NCI-H146 (cell line): ENCODE results near the gene KMT2E.

Experiments
- DNase-seq: peaks from one replicate; lab custom pipeline; 2025; lab: John Stamatoyannopoulos, UW

KMT2E gene

DNA sequence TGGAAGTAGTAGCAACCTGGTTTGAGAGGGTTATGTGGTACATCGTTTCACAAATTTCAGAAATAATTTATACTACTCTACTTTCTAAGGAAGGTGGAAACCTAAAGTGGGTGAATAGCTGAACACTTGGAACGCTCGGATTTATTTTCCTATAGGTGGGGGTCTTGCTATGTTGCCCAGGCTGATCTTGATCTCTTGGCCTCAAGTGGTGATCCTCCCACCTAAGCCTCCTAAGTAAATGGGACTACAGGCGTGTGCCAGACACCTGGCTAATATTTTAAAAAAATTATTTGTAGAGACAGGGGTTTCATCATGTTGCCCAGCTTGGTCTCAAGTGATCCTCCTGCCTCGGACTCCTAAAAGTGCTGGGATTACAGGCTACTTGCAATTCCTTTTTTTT is 6.7 kb upstream of the KMT2E start:
- no peak for DNase-seq

DNA sequence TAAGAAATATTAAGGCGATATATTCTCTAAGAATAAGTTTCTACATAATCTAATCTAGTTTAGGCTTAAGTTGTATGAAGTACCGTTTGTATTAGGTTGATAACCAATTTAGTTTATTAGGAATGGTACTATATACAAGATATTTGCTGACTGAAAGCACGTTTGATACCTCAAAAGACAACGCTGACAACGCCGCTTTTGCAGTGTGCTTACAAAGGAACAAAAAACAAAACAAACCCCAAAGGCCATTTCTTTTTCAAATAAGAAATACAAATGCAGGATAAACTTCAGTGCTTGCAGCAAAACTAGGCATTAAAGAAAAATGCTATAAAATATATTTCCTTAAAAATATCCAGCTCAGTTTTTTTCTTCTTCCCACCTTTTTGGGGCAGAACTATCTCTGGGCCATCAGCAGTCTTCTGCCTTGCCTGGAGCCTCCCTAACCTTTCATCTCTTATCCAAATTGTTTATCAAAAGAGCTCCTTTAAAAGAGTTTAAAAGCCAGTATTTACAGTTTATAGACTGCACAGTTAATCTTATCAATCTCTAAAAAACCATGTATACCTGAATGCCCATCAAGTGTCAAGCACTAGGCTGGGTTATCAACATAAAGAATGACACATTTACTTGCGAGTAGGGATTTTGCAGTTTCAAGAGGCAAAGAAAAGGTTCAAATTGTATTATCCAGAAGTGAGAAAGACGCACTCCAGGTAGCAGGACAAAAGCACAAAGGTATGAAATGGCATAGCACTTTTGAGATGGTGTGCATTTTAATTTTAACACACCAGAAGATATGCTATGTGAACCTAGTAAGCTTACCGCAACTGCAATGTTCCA is 4.1 kb upstream of the KMT2E start:
- DNase-seq, result no peak

- DNase-seq, result no peak
Measured at GRCh38 chr7:105010504-105011130, 3.4 kb upstream of the KMT2E start.

- no peak for DNase-seq
Measured at GRCh38 chr7:105011141-105011830, 2.7 kb upstream of the KMT2E start.

DNA sequence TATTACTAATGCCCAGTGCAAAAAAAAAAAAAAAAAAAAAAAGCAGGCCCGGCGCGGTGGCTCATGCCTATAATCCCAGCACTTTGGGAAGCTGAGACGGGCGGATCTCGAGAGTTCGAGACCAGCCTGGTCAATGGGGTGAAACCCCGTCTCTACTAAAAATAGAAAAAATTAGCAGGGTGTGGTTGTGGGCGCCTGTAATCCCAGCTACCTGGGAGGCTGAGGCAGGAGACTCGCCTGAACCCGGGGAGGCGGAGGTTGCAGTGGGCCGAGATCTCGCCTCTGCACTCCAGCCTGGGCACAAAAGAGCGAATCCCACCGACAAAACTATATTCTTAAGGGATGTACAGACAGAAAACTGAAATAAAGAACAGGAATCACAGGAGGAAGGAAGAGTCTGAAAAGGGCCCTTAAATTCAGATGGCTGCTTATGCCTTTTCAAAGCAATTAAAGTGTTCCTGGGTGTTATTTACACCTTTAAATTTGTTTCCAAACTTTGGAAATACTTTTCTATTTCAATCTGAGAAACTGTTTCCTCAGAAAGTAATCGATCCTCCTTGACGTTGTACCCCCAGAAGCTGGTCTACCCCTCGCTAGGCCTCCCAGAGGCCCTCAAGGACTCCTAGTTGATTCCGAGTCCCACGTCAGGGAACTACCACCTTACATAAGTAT is 2.0 kb upstream of the KMT2E start:
- no peak for DNase-seq

DNA sequence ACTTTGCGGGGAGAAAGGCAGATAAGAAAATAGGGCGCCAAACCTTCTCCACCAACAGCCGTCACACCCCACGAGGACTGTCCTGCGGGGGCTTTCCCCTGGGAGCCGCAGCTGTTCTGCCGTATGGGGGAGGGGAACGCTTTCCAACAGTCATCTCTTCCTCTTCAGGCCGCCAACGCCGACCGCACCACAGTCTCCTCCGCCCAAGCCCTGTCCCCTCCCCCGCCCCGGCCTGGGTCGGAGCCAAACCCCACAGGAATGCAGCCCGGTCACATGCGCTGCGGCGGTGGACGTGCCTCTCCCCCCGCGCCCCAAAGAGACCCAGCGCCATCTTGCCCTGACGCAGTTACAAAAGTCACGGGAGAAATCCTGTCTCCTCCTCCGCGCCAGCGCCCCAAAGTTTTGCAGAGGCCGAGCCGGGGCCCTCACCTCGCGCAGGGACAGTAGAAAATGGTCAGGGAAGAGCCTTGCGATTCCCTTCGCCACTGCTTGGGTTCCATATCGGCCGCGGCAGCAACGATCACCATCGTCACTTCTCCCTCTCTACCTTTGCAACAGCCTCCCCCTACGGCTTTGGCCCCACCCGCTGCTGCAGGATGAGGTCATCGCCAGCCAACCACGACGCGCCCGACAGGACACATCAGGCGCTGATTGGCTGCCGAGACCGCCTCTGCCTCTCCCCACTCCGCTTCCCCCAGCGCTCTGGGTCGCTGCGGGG is 1.3 kb upstream of the KMT2E start:
- DNase-seq, result peak; percentile 97

- DNase-seq, result peak; percentile 91
Measured at GRCh38 chr7:105013221-105013815, 687 bp upstream of the KMT2E start.

DNA sequence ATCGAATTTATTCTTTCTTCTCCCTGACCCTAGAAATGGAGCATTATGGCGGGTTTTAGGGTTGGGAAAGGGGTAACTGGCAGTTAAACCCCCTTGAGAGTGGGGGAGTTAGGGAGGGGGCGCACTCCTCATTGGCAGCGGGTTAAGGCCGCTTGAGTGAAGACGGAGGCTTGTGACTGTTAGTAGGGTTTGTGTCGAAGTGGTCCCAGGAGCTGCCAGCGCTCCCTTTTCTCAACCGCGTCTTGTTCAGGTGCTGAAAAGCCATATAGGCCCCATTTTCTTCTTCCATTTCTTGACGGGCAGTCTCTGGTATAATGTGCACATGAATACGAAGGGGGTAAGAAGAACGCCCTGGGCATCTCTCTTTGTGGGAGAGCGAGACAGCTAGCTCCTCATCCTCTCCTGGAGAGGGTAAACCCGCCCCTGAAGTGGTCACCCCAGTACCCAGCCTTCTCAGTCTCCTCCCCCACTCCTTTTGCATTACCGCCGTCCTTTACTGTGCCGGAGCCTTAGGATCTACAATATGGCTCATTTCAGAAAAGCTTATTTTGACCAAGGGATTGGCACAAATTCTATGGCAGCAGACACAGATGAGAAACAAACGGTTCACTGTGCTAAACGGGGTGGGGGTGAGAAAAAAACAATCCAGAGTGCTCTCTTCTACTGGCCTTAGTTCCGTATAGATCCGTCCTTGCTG is 836 bp downstream of the KMT2E start:
- DNase-seq, result peak; percentile 55

- peak; percentile 62 for DNase-seq
Measured at GRCh38 chr7:105015390-105015965, 1.5 kb downstream of the KMT2E start.

- no peak for DNase-seq
Measured at GRCh38 chr7:105016068-105016708, 2.2 kb downstream of the KMT2E start.

GRCh38 chr7:105016709-105017656 is 3.0 kb downstream of the KMT2E start:
- no peak for DNase-seq

GRCh38 chr7:105017657-105018365 is 3.8 kb downstream of the KMT2E start:
- DNase-seq, result no peak

DNA sequence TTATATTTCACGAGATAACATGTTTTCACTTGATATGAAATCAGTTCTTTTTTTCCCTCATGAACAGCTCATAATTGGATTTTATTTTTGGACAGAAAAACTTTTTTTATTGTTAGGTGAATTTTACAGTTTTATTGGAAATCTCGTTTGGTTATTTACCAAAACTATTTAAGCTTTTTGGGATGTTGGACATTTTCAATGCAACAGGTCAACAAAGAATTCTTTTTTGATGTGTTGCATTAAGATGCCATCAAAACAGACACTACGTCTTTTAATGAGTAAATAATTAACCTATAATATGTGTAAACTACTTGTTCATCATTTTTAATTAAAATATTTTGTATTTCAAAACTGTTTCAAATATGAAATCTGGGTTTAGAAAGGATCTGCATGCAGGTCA is 5.3 kb downstream of the KMT2E start:
- no peak for DNase-seq

GRCh38 chr7:105020926-105021325 is 6.9 kb downstream of the KMT2E start:
- no peak for DNase-seq

DNA sequence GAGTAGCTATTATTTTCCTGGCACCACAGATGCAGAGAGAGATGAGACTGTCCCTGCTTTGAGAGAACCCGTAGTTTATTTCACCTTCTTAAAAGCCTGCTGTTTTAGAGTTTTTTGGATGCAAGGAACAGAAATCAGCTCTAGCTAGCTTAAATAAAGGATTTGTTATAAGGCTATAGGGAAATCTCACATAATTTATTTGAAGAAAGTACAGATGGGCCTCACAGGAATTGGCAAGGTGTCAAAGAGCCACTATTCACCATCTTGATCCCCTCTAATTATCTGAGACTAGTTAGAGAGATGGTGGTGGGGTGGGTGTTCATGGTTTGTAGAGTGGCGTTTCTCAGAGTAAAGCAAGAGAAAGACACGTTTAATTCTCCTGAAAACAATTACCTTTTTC is 7.3 kb downstream of the KMT2E start:
- no peak for DNase-seq

- no peak for DNase-seq
Measured at GRCh38 chr7:105021967-105022366, 8.0 kb downstream of the KMT2E start.

DNA sequence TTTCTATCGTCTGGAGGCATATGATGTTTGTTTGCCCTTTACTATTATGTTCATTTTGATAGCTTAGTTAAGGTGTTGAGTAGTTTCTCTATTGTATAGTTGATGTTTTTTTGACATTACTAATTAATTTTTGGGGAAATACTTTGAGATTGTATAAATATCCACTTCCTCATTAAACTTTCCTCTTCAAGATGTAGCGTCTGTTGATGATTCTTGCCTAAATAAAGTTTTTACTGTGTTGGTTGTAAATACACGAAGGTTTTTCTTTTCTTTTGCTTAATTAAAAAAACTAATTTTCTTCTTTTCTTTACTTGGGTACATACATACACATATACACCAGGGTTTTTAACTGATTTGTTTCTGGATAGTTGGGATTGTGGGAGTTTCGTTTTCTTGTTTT is 8.5 kb downstream of the KMT2E start:
- no peak for DNase-seq

DNA sequence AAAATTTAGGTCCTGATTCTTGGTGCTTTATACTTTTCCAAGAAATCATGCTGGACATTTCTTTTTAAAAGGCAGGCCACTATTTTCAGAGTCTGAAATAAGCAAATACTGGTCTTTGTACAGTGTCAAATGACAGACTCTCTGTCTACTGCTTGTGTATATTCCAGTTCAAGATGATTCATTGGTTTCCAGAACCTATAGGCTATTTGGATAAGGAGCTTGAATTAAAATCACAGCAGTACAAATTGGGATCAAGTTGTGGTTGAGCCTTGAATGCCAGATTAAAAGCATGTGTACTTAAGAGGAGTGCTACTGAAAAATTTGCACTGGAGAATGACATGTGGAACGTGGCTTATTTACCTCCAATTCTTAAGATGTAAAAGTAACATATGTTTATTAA is 10.7 kb downstream of the KMT2E start:
- DNase-seq, result peak; percentile 27
